Pancreas (tissue), 10 donors: ENCODE data around the gene EDNRA. TPM values are rescaled to one million over a fixed set of nuclear protein-coding genes. Genes with fewer than 3 reads are reported as not detected.
A peak's percentile ranks its signal among the peaks of the same experiment; 100 is the strongest.

Experiments
- ATAC-seq, 4 donors: fragments of 200-7000 bp; cut with Tn5 transposase; one replicate each; pipeline versions ENCODE4 v1.8.0 to v1.9.1; 2020; ENCODE audit warnings: mild to moderate bottlenecking in 4 of 4, moderate library complexity in 4 of 4
- DNase-seq, 6 donors: peaks; one replicate each; pipeline ENCODE4 v3.0.0-alpha.2; 2020
- FAIRE-seq: peaks from 2 replicates; lab custom pipeline; 2012; peaks lifted over from hg19 to GRCh38; lab: Jason Lieb, UNC
- H3K27ac ChIP-seq, 4 donors: fragments of 200-600 bp; sonication (generic); 1 replicate in 3 of 4; 2 replicates in 1 of 4; pipeline versions ENCODE4 v1.5.0 to v1.8.0; 2020
- H3K27me3 ChIP-seq, 4 donors: fragments of 200-600 bp; one replicate each; pipeline ENCODE4 v1.8.0; 2021
- H3K36me3 ChIP-seq, 3 donors: fragments of 200-600 bp; sonication (generic) in 1 of 3; one replicate each; pipeline versions ENCODE4 v1.5.0 to v1.8.0; 2020 to 2021
- H3K4me1 ChIP-seq, 3 donors: fragments of 200-600 bp; one replicate each; pipeline ENCODE4 v1.8.0; 2021
- H3K4me3 ChIP-seq, 4 donors: fragments of 200-600 bp; sonication (generic) in 2 of 4; one replicate each; pipeline versions ENCODE4 v1.5.0 to v1.8.0; 2020 to 2021
- H3K9me3 ChIP-seq, 4 donors: fragments of 200-600 bp; one replicate each; pipeline ENCODE4 v1.8.0; 2021
- WGBS, 2 donors: extraction: QIAGEN DNeasy Blood & Tissue Kit; methylation state at CpG; one replicate each; pipeline ENCODE4 v1.1.7; 2013; 5-methylcytosine and 5-hydroxymethylcytosine counted together
- intact Hi-C, 3 donors: fragments of 100-400 bp; cut with DNase I; formaldehyde crosslinking; loops; one replicate each; pipeline versions ENCODE4 v1.11.1 to v1.14.2; 2022
- polyA plus RNA-seq, 2 donors: library from polyadenylated mRNA; stranded (reverse); fragments of 200-250 nt; gene quantifications; one replicate each; pipeline ENCODE4 v1.2.3, GENCODE V29; 2013
- total RNA-seq, 6 donors: library from RNA; stranded (reverse); fragmentation: NEBNext Ultra II Directional in 4 of 6; extraction: Animal tissue kit (Norgen Biotek cat#: 25700) in 4 of 6; gene quantifications; one replicate each; pipeline versions ENCODE4 v1.2.1 to v1.2.4, GENCODE V29; 2021 to 2023
- TF ChIP-seq, protein P1 (sequence below), 4 donors: fragments of 200-600 bp; sonication (generic) in 3 of 4; IDR thresholded peaks; one replicate each; pipeline versions ENCODE4 v1.5.0 to v1.8.0; 2021; ENCODE audit warnings: antibody characterized with exemption in 4 of 4
- donor health status: healthy with polysubstance abuse.
- donor health status: DM: no; HTN: no; CAD: no; lungs with moderate emphysema.
- donor health status: DM: no; HTN: no; CAD: no.
- donor health status: control.
- donor health status: control.
- donor health status: Bipolar disorder and iron deficiency.
- donor health status: DM: yes; HTN: yes; CAD: no.
- donor health status: DM: no; HTN: no; CAD: no.
- donor health status: DM: no; HTN: no; CAD: no.
- donor health status: DM: yes; HTN: yes; CAD: no.

EDNRA gene
- total and polyA plus RNA-seq, 8 donors, result 0.23 to 4.6 (median 0.53) TPM

DNA sequence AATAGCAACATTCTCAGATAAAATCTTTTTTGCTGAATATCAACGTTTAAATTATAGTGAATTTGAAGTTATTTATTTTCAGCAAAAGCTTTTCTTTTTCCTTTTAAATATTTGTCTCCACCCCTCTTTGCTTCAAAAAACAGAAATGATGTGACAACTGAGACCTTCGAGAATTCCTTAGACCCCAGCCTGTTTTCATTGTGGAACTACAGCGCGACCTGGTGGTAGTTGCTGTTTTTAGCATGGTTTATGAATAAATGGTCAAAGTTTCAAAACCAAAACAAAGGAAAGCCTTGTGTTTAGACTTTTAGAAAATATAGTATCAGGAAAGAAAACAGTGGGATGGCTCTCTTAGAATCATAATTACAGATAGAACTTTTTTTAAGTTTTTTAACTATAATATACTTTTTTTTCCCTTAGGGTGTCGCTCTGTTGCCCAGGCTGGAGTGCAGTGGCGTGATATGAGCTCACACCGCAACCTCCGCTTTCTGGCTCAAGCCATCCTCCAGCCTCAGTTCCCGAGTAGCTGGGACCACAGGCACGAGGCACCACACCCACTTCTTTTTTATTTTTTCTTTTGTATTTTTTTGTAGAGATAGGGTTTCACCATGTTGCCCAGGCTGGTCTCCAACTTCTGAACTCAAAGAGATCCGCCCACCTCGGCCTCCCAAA, 109.5 kb downstream of the EDNRA start:
- no peak overlapping the region for H3K4me3 ChIP-seq
- intact Hi-C loops, result no loop called here
- FAIRE-seq, result peak; percentile 60

DNA sequence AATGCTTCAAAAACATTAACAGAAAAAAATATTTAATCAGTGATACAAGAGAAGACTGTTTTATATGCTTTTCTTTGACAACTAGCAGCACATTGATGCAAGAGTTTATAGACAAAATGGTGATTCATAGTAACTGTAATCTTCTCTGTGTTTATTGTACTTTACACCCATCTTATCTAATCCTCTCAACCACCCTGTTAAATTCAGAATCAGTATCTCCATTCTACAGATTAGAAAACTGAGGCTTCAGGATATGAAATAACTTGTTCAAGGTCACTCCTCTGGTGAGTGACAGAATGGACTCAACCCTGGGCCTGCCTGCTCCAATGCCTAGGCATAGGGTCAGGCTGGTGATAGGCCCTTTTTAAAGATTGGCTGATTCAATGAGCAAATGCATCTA, 110.2 kb downstream of the EDNRA start:
- TF ChIP-seq, protein P1, sequence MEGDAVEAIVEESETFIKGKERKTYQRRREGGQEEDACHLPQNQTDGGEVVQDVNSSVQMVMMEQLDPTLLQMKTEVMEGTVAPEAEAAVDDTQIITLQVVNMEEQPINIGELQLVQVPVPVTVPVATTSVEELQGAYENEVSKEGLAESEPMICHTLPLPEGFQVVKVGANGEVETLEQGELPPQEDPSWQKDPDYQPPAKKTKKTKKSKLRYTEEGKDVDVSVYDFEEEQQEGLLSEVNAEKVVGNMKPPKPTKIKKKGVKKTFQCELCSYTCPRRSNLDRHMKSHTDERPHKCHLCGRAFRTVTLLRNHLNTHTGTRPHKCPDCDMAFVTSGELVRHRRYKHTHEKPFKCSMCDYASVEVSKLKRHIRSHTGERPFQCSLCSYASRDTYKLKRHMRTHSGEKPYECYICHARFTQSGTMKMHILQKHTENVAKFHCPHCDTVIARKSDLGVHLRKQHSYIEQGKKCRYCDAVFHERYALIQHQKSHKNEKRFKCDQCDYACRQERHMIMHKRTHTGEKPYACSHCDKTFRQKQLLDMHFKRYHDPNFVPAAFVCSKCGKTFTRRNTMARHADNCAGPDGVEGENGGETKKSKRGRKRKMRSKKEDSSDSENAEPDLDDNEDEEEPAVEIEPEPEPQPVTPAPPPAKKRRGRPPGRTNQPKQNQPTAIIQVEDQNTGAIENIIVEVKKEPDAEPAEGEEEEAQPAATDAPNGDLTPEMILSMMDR (IDR thresholded peaks at IDR 0.05), result no peak
- ATAC-seq (no peak), DNase-seq (no peak), FAIRE-seq (no peak)
- Histone ChIP-seq H3K4me1 (no peaks in the 10 kb centered on the region), H3K9me3 (no peaks in the 10 kb centered on the region), H3K36me3 (no peaks in the 10 kb centered on the region), H3K27me3 (no peaks in the 10 kb centered on the region), H3K4me3 (no peak overlapping the region), H3K27ac (no peak overlapping the region)
- intact Hi-C loops, result no loop called here

More for the DNA sequence above, 109.5 kb downstream of the EDNRA start:
- Histone ChIP-seq H3K36me3 (no peaks in the 10 kb centered on the region), H3K27ac (no peak overlapping the region), H3K4me1 (no peaks in the 10 kb centered on the region), H3K27me3 (no peaks in the 10 kb centered on the region), H3K9me3 (no peaks in the 10 kb centered on the region)
- TF ChIP-seq, protein P1 (IDR thresholded peaks at IDR 0.05), result peak in 3 of 4 donors; percentile 51 to 55 (median 51)
- ATAC-seq (peak in 3 of 4 donors; percentile 62 to 69 (median 66)), DNase-seq (peak in 4 of 6 donors; percentile 6 to 58 (median 32))
- 35 to 43% methylated on average over 12 of the region's 12 CpGs for WGBS, 2 donors

DNA sequence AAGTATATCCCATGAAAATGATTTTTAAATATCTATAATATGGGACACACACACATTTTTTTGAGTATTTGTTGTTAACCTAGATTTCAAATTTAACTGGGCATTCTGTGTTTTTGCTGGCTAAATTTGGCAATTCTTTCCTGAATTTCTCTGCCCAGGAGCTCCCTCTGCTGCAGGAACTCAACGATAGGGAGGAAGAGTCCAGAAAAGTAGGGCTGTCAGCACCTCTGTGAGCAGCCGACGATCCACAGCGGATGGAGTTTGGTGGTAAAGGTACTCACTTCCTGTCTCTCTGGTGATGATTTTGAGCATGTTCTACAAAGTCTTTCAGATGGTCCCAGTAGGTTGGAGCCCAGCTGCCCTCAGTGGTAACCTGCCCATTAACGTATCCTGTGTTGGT, 113.2 kb downstream of the EDNRA start:
- Histone ChIP-seq H3K27ac (no peak overlapping the region), H3K27me3 (no peaks in the 10 kb centered on the region), H3K4me3 (no peak overlapping the region), H3K4me1 (peaks cover 0 to 13% (median 5%) of the 10 kb centered on the region in 3 donors), H3K9me3 (no peaks in the 10 kb centered on the region), H3K36me3 (no peaks in the 10 kb centered on the region)
- FAIRE-seq, result no peak
- 61 to 63% methylated on average over 5 of the region's 5 CpGs for WGBS, 2 donors
- intact Hi-C loops, result no loop called here
- no peak for DNase-seq
- no peak for ATAC-seq
- TF ChIP-seq, protein P1 (IDR thresholded peaks at IDR 0.05), result no peak

Other genes starting within 250 kb of the EDNRA start
- 10 to 100 TPM; 10.5 to 19.2 (median 16.2) TPM for gene TMEM184C, start 136.3 kb downstream of the EDNRA start, total RNA-seq
- gene TMEM184C, start 136.3 kb downstream of the EDNRA start, polyA plus RNA-seq, result 1 to 10 TPM; 2.2 to 6.8 TPM
- 1 to 10 TPM; 3.1 to 5.1 (median 3.8) TPM for gene PRMT9, start 203.1 kb downstream of the EDNRA start, total RNA-seq
- gene PRMT9, start 203.1 kb downstream of the EDNRA start, polyA plus RNA-seq, result 1 to 10 TPM; 4.2 to 6.4 TPM